HFFc6 (cell line): Measurements from ENCODE around the gene DEFB129. TPM values are rescaled to one million over a fixed set of nuclear protein-coding genes. Genes with fewer than 3 reads are reported as not detected.
"Not testable (repeated sequence)": the region's sequence is repeated elsewhere in the genome, so short reads cannot be mapped to it uniquely, and the experiment has no call there.

Source experiments
- DNase-seq: peaks from one replicate; pipeline ENCODE4 v3.0.0-alpha.2; 2018
- H3K27ac Mint-ChIP-seq: 2 replicates; pipeline ENCODE4 v1.8.0; 2020; ENCODE audit warnings: mild to moderate bottlenecking, mixed read lengths
- H3K27me3 Mint-ChIP-seq: 2 replicates; pipeline ENCODE4 v1.8.0; 2021; ENCODE audit warnings: mild to moderate bottlenecking, moderate library complexity, mixed read lengths; ENCODE audit not compliant: insufficient read depth
- H3K36me3 Mint-ChIP-seq: 2 replicates; pipeline ENCODE4 v1.8.0; 2021; ENCODE audit warnings: low read depth, mixed read lengths
- H3K4me1 Mint-ChIP-seq: 2 replicates; pipeline ENCODE4 v1.8.0; 2020; ENCODE audit warnings: low read depth, mixed read lengths
- H3K4me3 Mint-ChIP-seq: 2 replicates; pipeline ENCODE4 v1.8.0; 2020; ENCODE audit warnings: mild to moderate bottlenecking, moderate library complexity, mixed read lengths
- H3K9me3 Mint-ChIP-seq: 2 replicates; pipeline ENCODE4 v1.8.0; 2020; ENCODE audit warnings: mild to moderate bottlenecking, mixed read lengths
- CTCF ChIP-seq: fragments of 200-600 bp; sonication (generic); IDR thresholded peaks from 2 replicates; pipeline ENCODE4 v1.5.0; 2021; ENCODE audit warnings: antibody characterized with exemption, mild to moderate bottlenecking
- total RNA-seq, 6 experiments: library from RNA; stranded (reverse); fragmentation: NEBNext Ultra II Directional; extraction: Animal tissue kit (Norgen Biotek cat#: 25700); gene quantifications; 2 replicates in 1 of 6; 3 replicates in 5 of 6; pipeline ENCODE4 v1.2.3, GENCODE V29; 2021

DEFB129 gene
- total RNA-seq, 6 experiments from 2014 or later, result not detected

GRCh38 chr20:217266-217665 is 9.8 kb upstream of the DEFB129 start:
- no peaks in the 10 kb centered on the region for H3K4me1 Mint-ChIP-seq
- H3K4me3 Mint-ChIP-seq, result no peak overlapping the region
- TF ChIP-seq CTCF, result no peak
- no peaks in the 10 kb centered on the region for H3K36me3 Mint-ChIP-seq
- H3K27ac Mint-ChIP-seq, result no peak overlapping the region
- H3K27me3 Mint-ChIP-seq, result peaks cover 2% of the 10 kb centered on the region
- no peak for DNase-seq
- no peaks in the 10 kb centered on the region for H3K9me3 Mint-ChIP-seq

- no peak overlapping the region for H3K4me3 Mint-ChIP-seq
- peak; percentile 5 for DNase-seq
Observed at GRCh38 chr20:219290-220115, 7.6 kb upstream of the DEFB129 start.

GRCh38 chr20:221258-221830 is 5.7 kb upstream of the DEFB129 start:
- no peak for DNase-seq
- H3K9me3 Mint-ChIP-seq, result no peaks in the 10 kb centered on the region
- H3K4me3 Mint-ChIP-seq, result no peak overlapping the region
- no peaks in the 10 kb centered on the region for H3K4me1 Mint-ChIP-seq
- H3K27ac Mint-ChIP-seq, result no peak overlapping the region
- no peaks in the 10 kb centered on the region for H3K36me3 Mint-ChIP-seq
- no peak for TF ChIP-seq CTCF
- peaks cover 2% of the 10 kb centered on the region; the same call in 1 of the 2 replicates for H3K27me3 Mint-ChIP-seq

More at GRCh38 chr20:219290-220115, 7.6 kb upstream of the DEFB129 start:
- H3K27me3 Mint-ChIP-seq, result peaks cover 2% of the 10 kb centered on the region
- TF ChIP-seq CTCF, result peak; percentile 65
- H3K9me3 Mint-ChIP-seq, result no peaks in the 10 kb centered on the region
- H3K27ac Mint-ChIP-seq, result no peak overlapping the region
- no peaks in the 10 kb centered on the region for H3K4me1 Mint-ChIP-seq
- H3K36me3 Mint-ChIP-seq, result no peaks in the 10 kb centered on the region

GRCh38 chr20:225879-226278 is 1.2 kb upstream of the DEFB129 start:
- not testable (repeated sequence) for DNase-seq, H3K27me3 Mint-ChIP-seq, H3K27ac Mint-ChIP-seq, H3K9me3 Mint-ChIP-seq, H3K4me3 Mint-ChIP-seq, H3K4me1 Mint-ChIP-seq, H3K36me3 Mint-ChIP-seq

- Mint-ChIP-seq H3K4me3 (no peak overlapping the region), H3K9me3 (no peaks in the 10 kb centered on the region), H3K27ac (no peak overlapping the region), H3K4me1 (no peaks in the 10 kb centered on the region), H3K27me3 (no peaks in the 10 kb centered on the region; the same call in none of the 2 replicates), H3K36me3 (no peaks in the 10 kb centered on the region)
- TF ChIP-seq CTCF, result no peak
- no peak for DNase-seq
Observed at GRCh38 chr20:227439-228105, 514 bp downstream of the DEFB129 start.

GRCh38 chr20:235891-236290 is 8.8 kb downstream of the DEFB129 start:
- Mint-ChIP-seq H3K4me1 (0 out of 2 replicates have a peak, but pooled peaks cover 5% of the 10 kb centered on the region), H3K27ac (no peak overlapping the region), H3K9me3 (no peaks in the 10 kb centered on the region), H3K27me3 (peaks cover 17% of the 10 kb centered on the region), H3K4me3 (no peak overlapping the region), H3K36me3 (no peaks in the 10 kb centered on the region)
- peak; percentile 32; the same call in 1 of the 2 replicates for TF ChIP-seq CTCF
- peak; percentile 4 for DNase-seq
